K562 (cell line): Measurements from ENCODE around the gene ADAMTS14. TPM values are rescaled to one million over a fixed set of nuclear protein-coding genes. Genes with fewer than 3 reads are reported as not detected.

ENCODE experiments used
- ATAC-seq: fragments of 200-7000 bp; cut with Tn5 transposase; 3 replicates; pipeline ENCODE4 v1.9.1; 2020; ENCODE audit warnings: moderate library complexity
- BruUV-seq: library from RNA; stranded (reverse); fragments of 400-500 nt; replicated peaks from 2 replicates; lab custom pipeline; 2021; lab: Mats Ljungman, UMichigan
- CTCF ChIA-PET: fragments of 300-600 bp; formaldehyde crosslinking; extraction: SDS; loops from one replicate; lab custom pipeline; 2021; ENCODE audit warnings: low intra/inter-chr PET ratio; lab: Yijun Ruan, JAX
- POLR2A ChIA-PET: fragments of 300-600, 350-650 bp; sonication (Branson Sonifier 250); formaldehyde crosslinking; extraction: SDS; loops from one replicate; lab custom pipeline; 2021; ENCODE audit warnings: antibody characterized with exemption, inconsistent platforms; lab: Yijun Ruan, JAX
- DNase-seq, 4 experiments: peaks; one replicate each; pipeline versions ENCODE4 v3.0.0 to v3.0.0-alpha.2; 2011 to 2018; ENCODE audit warnings: low spot score in 3 of 4, mixed read lengths in 3 of 4; ENCODE audit errors: extremely low read depth in 1 of 4
- FAIRE-seq: peaks from 2 replicates; lab custom pipeline; 2011; peaks lifted over from hg19 to GRCh38; lab: Jason Lieb, UNC
- H2AFZ ChIP-seq: 2 replicates; pipeline ENCODE4 v1.6.0; 2011; ENCODE audit warnings: low read depth, low read length, control low read depth, inconsistent platforms
- H3K27ac ChIP-seq: fragments of 200-600 bp; 3 replicates; pipeline ENCODE4 v1.8.0; 2011; ENCODE audit warnings: low read depth, mild to moderate bottlenecking, control low read depth, inconsistent platforms, low read length, moderate library complexity, mixed read lengths; ENCODE audit errors: extremely low read depth
- H3K27me3 ChIP-seq, 2 experiments: fragments of 300-600 bp in 1 of 2; 2 replicates in 1 of 2; 3 replicates in 1 of 2; pipeline versions ENCODE4 v1.6.0 to v1.8.0; 2011; ENCODE audit warnings: inconsistent platforms in 2 of 2, low read length in 2 of 2, mild to moderate bottlenecking in 1 of 2, mixed read lengths in 1 of 2, moderate library complexity in 1 of 2; ENCODE audit not compliant: control insufficient read depth in 2 of 2, insufficient read depth in 2 of 2
- H3K36me3 ChIP-seq: fragments of 300-600 bp; 3 replicates; pipeline ENCODE4 v1.8.0; 2011; ENCODE audit warnings: mild to moderate bottlenecking, low read length, inconsistent platforms; ENCODE audit not compliant: control insufficient read depth, insufficient read depth
- H3K4me1 ChIP-seq, 2 experiments: fragments of 200-600 bp in 1 of 2; replicated peaks in 1 of 2; 2 replicates in 1 of 2; 3 replicates in 1 of 2; pipeline versions ENCODE4 v1.5.1 to v1.8.0; 2011; ENCODE audit warnings: inconsistent platforms in 2 of 2, low read length in 2 of 2, mild to moderate bottlenecking in 1 of 2, mixed read lengths in 1 of 2, moderate library complexity in 1 of 2; ENCODE audit not compliant: control insufficient read depth in 2 of 2, insufficient read depth in 2 of 2
- H3K4me2 ChIP-seq: 2 replicates; pipeline ENCODE4 v1.6.1; 2011; ENCODE audit warnings: low read length, control low read depth, inconsistent platforms, mixed read lengths; ENCODE audit not compliant: insufficient read depth
- H3K4me3 ChIP-seq: fragments of 200-600 bp; sonication (generic), shearing (Covaris generic); 2 replicates; pipeline ENCODE4 v1.5.1; 2016; ENCODE audit warnings: control low read depth, inconsistent platforms
- H3K79me2 ChIP-seq: fragments of 200-600 bp; 3 replicates; pipeline ENCODE4 v1.8.0; 2011; ENCODE audit warnings: low read length, inconsistent platforms; ENCODE audit not compliant: control insufficient read depth, insufficient read depth
- H3K9ac ChIP-seq, 2 experiments: 2 replicates each; pipeline versions ENCODE4 v1.6.0 to v1.6.1; 2011; ENCODE audit warnings: low read depth in 2 of 2, low read length in 2 of 2, control low read depth in 1 of 2, inconsistent platforms in 1 of 2, mild to moderate bottlenecking in 1 of 2, mixed read lengths in 1 of 2; ENCODE audit not compliant: insufficient read depth in 1 of 2
- H3K9me1 ChIP-seq: one replicate; pipeline ENCODE4 v1.6.0; 2011; ENCODE audit warnings: inconsistent platforms, mild to moderate bottlenecking, low read length, moderate library complexity; ENCODE audit not compliant: control insufficient read depth, insufficient read depth
- H3K9me3 ChIP-seq: replicated peaks from 2 replicates; pipeline ENCODE4 v1.5.1; 2011; ENCODE audit warnings: low read depth, low read length, inconsistent platforms; ENCODE audit not compliant: control insufficient read depth, insufficient read depth
- H4K20me1 ChIP-seq: replicated peaks from 2 replicates; pipeline ENCODE4 v1.6.1; 2011; ENCODE audit warnings: low read length, inconsistent platforms, mixed read lengths; ENCODE audit not compliant: control insufficient read depth, insufficient read depth
- DMBX1 ChIP-seq: fragments of 250-450 bp; sonication (Bioruptor Pico); IDR thresholded peaks from 2 replicates; pipeline ENCODE4 v1.8.0; 2022; ENCODE audit warnings: inconsistent platforms, mild to moderate bottlenecking, moderate library complexity, borderline replicate concordance
- EGR1 ChIP-seq: fragments of 450-650 bp; conservative IDR thresholded peaks from 2 replicates; pipeline ENCODE4 v1.6.1; 2017; ENCODE audit warnings: mild to moderate bottlenecking
- HBP1 ChIP-seq: fragments of 450-650 bp; formaldehyde crosslinking; IDR thresholded peaks from 2 replicates; pipeline ENCODE4 v1.4.0; 2022; ENCODE audit warnings: missing genetic modification characterization
- ID3 ChIP-seq, 2 experiments: fragments of 250-450 bp in 1 of 2; fragments of 450-650 bp in 1 of 2; sonication (Bioruptor Pico) in 1 of 2; IDR thresholded peaks; 2 replicates each; pipeline versions ENCODE4 v1.6.1 to v1.8.0; 2016 to 2021; ENCODE audit warnings: mild to moderate bottlenecking in 2 of 2, moderate library complexity in 2 of 2, missing compliant biosample characterization in 1 of 2, missing genetic modification characterization in 1 of 2
- NFRKB ChIP-seq: fragments of 450-650 bp; IDR thresholded peaks from 2 replicates; pipeline ENCODE4 v1.6.1; 2016; ENCODE audit warnings: low read depth
- WHSC1 ChIP-seq: IDR thresholded peaks from one replicate; pipeline ENCODE4 v1.6.1; 2012; ENCODE audit warnings: low read length, control low read depth, inconsistent platforms
- ZFP30 ChIP-seq: fragments of 250-450 bp; sonication (Bioruptor Pico); IDR thresholded peaks from 2 replicates; pipeline ENCODE4 v1.8.0; 2022; ENCODE audit warnings: moderate library complexity, mild to moderate bottlenecking, inconsistent platforms, borderline replicate concordance
- ZNF232 ChIP-seq: sonication (generic); formaldehyde crosslinking; IDR thresholded peaks from 2 replicates; pipeline ENCODE4 v1.8.0; 2022; ENCODE audit warnings: mild to moderate bottlenecking, missing genetic modification reagents
- ZNF311 ChIP-seq: fragments of 250-450 bp; sonication (Bioruptor Pico); IDR thresholded peaks from 2 replicates; pipeline ENCODE4 v1.4.0; 2020; ENCODE audit warnings: mild to moderate bottlenecking, moderate library complexity
- WGBS: fragments of 100-300 bp; shearing (Covaris generic); methylation state at CpG from one replicate; pipeline ENCODE4 v1.1.6; 2016; ENCODE audit warnings: low coverage, mixed read lengths; ENCODE audit not compliant: insufficient coverage; ENCODE audit errors: missing lambda C conversion rate; 5-methylcytosine and 5-hydroxymethylcytosine counted together
- in situ Hi-C: fragments of 300-500 bp; cut with MboI; formaldehyde crosslinking; loops from 4 replicates; pipeline ENCODE4 v1.15.0; 2018; ENCODE audit warnings: inconsistent platforms, mixed read lengths
- intact Hi-C: fragments of 100-400 bp; cut with micrococcal nuclease; formaldehyde crosslinking; loops from 2 replicates; pipeline ENCODE4 v1.14.2; 2022
- polyA plus RNA-seq, 8 experiments: library from polyadenylated mRNA; depleted of rRNA in 4 of 8; stranded (reverse) in 5 of 8; unstranded in 3 of 8; fragments of >200 nt; fragmentation: Nextera tagmentation in 2 of 8; fragmentation: Illumina TruSeq in 1 of 8; extraction: Ambion mirVana in 2 of 8; extraction: Trizol in 1 of 8; gene quantifications; 2 replicates each; pipeline versions ENCODE4 v1.2.1 to v1.2.3, GENCODE V29; 2011 to 2014; ENCODE audit warnings: inconsistent platforms in 1 of 8, missing spikeins in 1 of 8
- total RNA-seq, 7 experiments: library from RNA; depleted of rRNA in 6 of 7; stranded (reverse); fragments of >200 nt in 6 of 7; fragmentation: Illumina TruSeq in 2 of 7; extraction: Trizol in 2 of 7; gene quantifications; 2 replicates each; pipeline versions ENCODE4 v1.2.1 to v1.2.3, GENCODE V29; 2011 to 2021; ENCODE audit warnings: low replicate concordance in 1 of 7

ADAMTS14 gene
- total and polyA plus RNA-seq, 9 of the 15 experiments (the other 6 are each of a cell fraction or from before 2014, with no cell fraction given): 0.04 to 37.4 (median 15.9) TPM

GRCh38 chr10:70744617-70745143, 72.4 kb downstream of the ADAMTS14 start (continued):
- TF ChIP-seq ID3 (CRISPR knock-in tag; IDR thresholded peaks at IDR 0.05): no peak
- TF ChIP-seq ID3 (tag; IDR thresholded peaks at IDR 0.05): peak; percentile 12; the same call in 1 of the 2 replicates
- 0 out of 2 replicates have a peak, but pooled peaks have one; percentile 20 for TF ChIP-seq ZNF311 (CRISPR knock-in tag)
- 0 out of 2 replicates have a peak, but pooled peaks have one; percentile 45 for TF ChIP-seq NFRKB
- no peak for TF ChIP-seq ZFP30 (CRISPR knock-in tag)
- no peak for TF ChIP-seq HBP1 (CRISPR knock-in tag)
- no peak for TF ChIP-seq EGR1
- peak; percentile 77; the same call in 1 of the 2 replicates for TF ChIP-seq DMBX1 (CRISPR knock-in tag)

GRCh38 chr10:70745555-70745954, 73.2 kb downstream of the ADAMTS14 start:
- FAIRE-seq: no peak
- peak overlapping the region in 1 of 2 experiments; percentile 46; a peak in 1 of 4 replicates for H3K9ac ChIP-seq
- DNase-seq: no peak
- TF ChIP-seq WHSC1 (peak; percentile 62), ZNF232 (no peak)
- no TSS peak for BruUV-seq
- no peak overlapping the region for H2AFZ ChIP-seq
- in situ Hi-C loops (loop anchor here (5.0 kb wide), 1 partner anchor 123 kb away; no protein-coding TSS in a partner anchor), intact Hi-C loops (no loop called here)
- no peaks in the 10 kb centered on the region for H4K20me1 ChIP-seq
- ChIA-PET POLR2A (interaction anchor here (0.6 kb wide), 1 partner anchor 16 kb away, joined by 4 read pairs; no protein-coding TSS in a partner anchor), CTCF (no interaction called here)
- H3K4me2 ChIP-seq: no peak overlapping the region
- no peak overlapping the region; the same call in 1 of the 3 replicates for H3K27ac ChIP-seq
- peaks cover 82% of the 10 kb centered on the region for H3K36me3 ChIP-seq
- H3K9me3 ChIP-seq: no peaks in the 10 kb centered on the region
- H3K9me1 ChIP-seq: no peaks in the 10 kb centered on the region
- no peak for ATAC-seq
- H3K79me2 ChIP-seq: peaks cover 35% of the 10 kb centered on the region
- peaks cover 46 to 48% of the 10 kb centered on the region in 2 experiments for H3K4me1 ChIP-seq
- no peak overlapping the region for H3K4me3 ChIP-seq
- WGBS: 82% methylated on average over 2 of the region's 2 CpGs
- no peaks in the 10 kb centered on the region for H3K27me3 ChIP-seq
